Activated naive CD4-positive, alpha-beta T cell treated with anti-CD3 and anti-CD28 coated beads, Interleukin-2, amount 50 U/mL, for 16 hours (primary cell): ENCODE results near the gene PHACTR2.
"Not testable (repeated sequence)": the region's sequence is repeated elsewhere in the genome, so short reads cannot be mapped to it uniquely, and the experiment has no call there.

Experiments
- DNase-seq: peaks from one replicate; pipeline ENCODE4 v3.0.0-alpha.2; 2020

The PHACTR2 gene

DNA sequence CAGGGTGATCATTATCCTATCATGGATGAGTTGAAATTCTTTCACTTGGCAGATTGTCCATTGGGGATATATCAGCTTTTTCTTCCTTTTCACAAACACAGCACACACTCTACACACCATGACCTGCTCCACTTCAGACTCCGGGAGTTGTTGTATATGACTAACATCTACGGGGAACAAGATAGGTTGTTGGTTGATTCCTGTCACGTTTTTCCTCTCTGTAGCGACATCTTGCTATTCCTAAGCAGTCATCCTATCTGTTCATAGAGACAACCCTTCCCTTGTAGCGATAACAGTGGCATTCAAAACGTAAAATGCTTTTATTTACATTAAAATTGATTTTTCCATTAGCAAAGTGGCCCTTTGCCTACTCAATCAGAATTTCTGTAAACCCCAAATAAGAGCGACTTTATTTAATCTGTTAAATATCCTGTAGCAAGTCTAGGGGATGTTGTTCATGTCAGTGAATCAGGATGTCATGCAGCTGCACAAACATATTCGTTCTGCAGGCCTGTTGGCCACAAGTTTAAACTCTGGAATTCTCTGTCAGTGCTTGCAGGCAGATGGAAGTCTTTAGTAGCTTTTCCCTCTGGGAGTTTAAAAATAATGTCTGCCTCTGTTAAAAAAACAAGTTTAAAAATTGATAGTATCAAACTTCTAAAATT lies 23.1 kb downstream of the PHACTR2 start:
- DNase-seq, result no peak

DNA sequence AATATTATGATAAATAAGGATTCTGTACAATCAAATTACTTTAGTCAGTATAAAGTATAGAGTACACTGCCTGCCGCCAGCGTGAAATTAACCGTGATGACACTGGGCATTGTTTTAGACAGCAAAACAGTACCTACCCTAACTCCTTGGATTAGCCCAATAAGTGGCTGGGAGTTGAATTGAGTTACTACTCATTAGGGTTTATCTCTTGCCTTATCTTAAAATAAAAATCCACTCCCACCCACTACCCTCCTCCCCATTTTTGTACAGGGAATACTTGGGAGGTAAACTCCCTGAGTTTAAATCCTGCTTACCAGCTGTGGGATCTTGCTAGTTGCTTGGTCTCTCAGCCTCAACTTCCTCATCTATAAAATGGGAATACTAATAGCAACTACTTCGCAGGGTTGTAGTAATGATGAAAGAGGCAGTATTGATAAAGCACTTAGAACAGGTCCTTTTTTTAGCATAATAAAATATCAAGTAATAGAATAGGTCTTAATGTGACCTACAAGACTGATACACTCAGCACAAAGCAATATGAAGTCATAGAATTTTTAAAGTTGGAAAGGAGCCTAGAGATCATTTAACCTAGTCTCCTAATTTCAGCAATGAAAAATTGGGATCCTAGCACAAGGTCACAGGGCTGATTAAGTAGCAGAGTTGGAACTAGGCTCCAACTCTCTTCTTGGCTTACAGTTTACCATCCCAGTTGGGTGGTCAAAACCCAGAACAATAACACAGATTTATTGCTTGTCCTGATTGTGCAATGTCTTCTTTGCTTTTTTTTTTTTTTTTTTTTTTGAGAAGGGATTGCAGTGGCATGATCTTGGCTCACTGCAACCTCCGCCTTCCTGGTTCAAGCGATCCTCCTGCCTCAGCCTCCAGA lies 23.8 kb downstream of the PHACTR2 start:
- DNase-seq, result no peak

GRCh38 chr6:143705569-143705968 lies 27.8 kb downstream of the PHACTR2 start:
- no peak for DNase-seq

- DNase-seq, result no peak
These were observed 29.9 kb downstream of the PHACTR2 start for GRCh38 chr6:143707697-143708096.

DNA sequence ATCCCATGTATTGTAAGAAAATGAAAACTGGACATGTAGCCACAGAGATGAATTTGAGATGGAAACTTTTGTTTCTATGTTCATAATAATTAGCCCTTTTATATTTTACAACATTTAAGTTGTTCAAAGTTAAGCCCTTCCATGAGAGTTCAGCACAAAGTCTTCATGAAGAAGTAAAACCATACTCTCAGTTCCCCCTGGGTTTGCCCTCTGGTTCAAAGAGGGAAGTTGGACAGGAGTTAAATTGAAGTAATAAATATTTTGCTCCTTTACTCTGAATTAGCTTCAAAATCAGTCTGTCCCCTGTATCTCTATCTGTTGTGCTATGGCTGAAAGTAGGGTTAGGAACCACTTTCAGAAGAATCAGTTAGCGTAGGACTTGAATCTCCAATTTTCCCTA lies 31.1 kb downstream of the PHACTR2 start:
- no peak for DNase-seq

GRCh38 chr6:143711714-143712113 lies 33.9 kb downstream of the PHACTR2 start:
- no peak for DNase-seq

DNA sequence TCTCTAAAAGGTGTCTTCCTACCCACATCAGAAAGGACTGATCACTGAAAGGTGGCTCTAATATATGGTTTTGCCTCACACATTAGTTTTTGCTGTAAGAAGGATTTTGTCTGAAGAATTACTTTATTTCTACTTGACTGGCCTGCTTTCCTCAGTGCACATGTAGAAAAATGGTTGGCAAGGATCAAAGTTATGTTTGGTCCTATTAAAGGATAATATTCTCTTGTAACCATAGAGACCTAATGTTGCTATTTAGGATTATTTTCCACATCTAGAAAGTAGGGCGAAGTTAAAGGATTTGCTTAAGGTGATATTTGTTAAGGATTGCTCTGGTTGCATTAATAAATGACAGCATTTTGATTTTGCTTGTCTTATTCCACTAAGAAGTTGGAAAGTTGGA lies 40.7 kb downstream of the PHACTR2 start:
- no peak for DNase-seq

DNA sequence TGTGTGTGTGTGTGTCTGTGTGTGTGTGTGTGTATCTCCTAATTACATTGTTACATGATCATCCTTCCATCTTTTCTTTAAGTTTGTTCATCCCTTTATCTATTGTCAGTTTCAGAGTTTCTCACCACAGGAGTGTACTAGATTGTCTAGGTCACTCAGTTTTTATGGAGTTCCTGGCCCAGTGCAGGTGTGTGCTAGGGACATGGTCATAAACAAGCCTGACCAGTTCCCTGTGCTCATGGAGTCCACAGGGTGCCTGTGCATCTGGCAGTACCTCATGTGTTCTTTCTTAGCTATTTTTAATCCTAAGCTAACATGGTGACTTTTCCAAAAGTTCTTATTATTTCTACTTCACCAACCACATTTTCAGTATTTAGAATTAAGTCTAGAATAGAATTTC lies 43.9 kb downstream of the PHACTR2 start:
- no peak for DNase-seq

DNA sequence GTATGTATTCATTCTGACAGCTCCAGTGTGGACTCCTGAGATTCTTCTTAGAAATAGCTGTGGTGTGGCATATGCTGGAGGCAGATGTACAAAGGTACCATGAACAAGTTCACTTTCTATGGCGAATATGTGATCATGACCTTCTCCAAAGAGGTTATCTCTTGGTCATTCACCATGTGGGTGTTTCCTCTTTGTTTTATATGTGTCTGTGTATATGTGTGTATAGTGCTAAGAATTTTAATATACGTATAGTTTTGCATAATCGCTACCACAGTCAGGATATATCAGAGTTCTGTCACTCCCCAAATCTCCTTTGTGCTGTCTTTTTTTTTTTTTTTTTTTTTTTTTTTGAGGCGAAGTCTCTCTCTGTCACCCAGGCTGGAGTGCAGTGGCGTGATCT lies 47.1 kb downstream of the PHACTR2 start:
- DNase-seq, result no peak

- no peak for DNase-seq
These were observed 48.4 kb downstream of the PHACTR2 start for GRCh38 chr6:143726015-143726647.

DNA sequence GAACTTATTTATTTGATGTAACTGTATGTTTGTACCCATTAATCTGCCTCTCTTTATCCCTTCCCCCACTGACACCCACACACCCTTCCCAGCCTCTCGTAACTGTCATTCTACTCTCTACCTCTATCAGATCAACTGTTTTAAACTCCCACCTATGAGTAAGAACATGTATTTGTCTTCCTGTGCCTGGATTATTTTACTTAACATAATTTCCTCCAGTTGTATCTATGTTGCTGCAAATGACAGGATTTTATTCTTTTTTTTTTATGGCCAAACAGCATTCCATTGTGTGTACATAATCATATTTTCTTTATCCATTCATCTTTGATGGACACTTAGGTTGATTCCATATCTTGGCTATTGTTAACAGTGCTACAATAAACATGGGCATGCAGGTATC lies 49.3 kb downstream of the PHACTR2 start:
- DNase-seq, result no peak

DNA sequence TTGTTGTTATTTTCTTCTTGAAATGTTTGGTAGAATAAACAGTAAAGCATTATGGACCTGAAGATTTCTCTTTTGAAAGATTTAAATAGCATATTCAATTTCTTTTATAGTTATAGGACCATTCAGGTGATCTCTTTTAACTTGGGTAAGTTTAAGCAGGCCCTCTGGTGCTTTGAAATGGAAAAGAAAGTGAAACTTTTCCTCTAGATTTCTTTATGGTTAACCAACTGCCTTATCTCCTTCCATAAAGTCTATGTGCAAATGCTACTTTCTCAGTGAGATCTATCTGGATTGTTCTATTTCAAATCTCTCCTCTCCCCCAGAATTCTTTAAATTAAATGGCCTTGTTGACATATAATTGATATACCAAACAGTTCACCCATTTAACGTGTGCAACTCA lies 54.0 kb downstream of the PHACTR2 start:
- DNase-seq, result no peak

- no peak for DNase-seq
These were observed 54.8 kb downstream of the PHACTR2 start for GRCh38 chr6:143732536-143732935.

DNA sequence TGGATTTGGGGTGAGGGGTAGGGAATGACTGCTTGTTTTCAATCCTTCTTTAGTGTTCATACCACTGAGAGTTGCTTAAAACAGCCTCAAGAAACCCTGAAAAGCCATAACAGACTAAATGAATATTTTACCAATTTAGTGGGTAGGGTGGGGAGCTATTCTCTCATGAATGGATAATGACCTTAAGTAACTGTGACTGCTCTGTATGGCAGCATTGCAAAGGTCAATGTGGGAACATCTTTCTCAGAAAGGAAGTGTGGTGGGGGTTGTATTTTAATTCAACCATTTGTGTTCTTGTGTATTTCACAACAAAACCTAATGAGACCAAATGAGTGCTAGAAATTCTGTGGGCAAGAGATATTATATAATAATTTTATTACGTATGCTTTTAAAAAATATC lies 55.7 kb downstream of the PHACTR2 start:
- DNase-seq, result no peak

GRCh38 chr6:143734641-143735063 lies 56.9 kb downstream of the PHACTR2 start:
- DNase-seq, result no peak

DNA sequence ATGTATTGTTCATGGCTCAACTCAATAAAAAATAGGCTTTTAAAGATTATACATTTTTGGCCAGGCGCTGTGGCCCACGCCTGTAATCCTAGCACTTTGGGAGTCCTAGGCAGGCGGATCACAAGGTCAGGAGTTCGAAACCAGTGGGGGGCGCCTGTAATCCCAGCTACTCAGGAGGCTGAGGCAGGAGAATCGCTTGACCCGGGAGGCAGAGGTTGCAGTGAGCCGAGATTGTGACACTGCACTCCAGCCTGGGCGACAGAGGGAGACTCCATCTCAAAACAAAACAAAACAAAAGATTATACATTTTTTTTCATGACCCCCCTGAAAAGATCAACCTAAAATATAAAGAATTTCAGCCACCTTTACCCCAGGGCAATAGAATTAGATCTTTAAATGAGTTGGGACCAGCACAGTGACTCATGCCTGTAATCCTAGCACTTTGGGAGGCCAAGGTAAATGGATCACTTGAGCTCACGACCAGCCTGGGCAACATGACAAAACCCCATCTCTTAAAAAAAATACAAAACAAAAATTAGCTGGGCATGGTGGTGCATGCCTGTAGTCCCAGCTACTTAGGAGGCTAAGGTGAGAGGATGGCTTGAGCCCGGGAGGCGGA lies 60.4 kb downstream of the PHACTR2 start:
- DNase-seq, result not testable (repeated sequence)

DNA sequence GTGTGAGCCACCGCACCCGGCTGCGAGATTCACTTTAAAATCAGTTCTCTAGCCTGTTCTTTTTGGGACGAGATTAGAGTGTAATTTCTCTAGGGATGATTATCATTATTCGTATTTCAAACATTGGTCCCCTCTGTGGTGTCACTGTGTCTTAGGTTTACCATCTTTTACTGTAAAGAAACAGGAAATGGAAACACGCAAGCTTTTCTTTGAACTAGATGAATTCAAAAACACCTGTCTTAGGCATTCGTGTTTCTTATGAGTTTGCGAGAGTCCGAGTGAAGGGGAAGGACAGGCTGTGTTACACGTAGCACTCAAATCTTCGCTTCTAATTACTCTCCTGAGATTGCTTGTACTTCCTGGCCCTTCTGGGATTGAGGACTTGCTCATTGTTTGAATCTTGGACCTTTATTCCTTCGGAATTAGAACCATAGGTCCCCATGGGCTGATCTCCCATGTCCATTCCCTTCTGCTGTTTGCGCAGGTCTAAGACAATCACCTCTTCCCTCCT lies 61.6 kb downstream of the PHACTR2 start:
- DNase-seq, result no peak

DNA sequence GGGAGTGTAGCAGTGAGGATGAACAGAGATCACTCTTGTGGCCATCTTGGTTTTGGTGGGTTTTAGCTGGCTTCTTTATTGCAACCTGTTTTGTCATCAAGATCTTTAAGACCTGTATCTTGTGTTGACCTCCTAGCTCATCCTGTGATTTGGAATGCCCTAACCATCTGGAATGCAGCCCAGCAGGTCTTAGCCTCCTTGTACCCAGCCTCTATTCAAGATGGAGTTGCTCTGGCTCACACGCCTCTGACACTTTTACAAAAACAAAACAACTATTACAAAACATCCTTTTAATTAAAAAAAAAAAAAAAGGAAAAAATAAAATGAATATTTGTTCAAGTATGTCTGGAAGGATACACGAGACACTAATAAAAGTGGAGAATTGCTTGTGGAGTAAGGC lies 62.4 kb downstream of the PHACTR2 start:
- no peak for DNase-seq

DNA sequence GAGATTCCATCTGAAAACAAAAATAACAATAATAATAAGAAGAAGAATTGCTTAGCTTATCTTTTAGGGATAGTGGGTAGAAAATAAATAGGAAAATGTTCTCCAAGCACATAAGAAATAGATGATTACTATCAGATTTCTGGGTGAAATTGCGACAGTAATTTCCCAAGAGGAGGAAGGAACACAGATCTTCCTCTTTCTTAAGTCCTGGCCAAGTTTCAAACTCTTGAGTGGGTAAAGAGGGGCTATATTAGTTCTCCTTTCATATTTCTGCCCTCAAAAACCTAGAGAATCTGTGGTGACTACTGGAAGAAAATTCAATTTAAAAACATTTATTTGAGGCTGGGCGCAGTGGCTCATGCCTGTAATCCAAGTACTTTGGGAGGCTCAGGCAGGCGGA lies 63.7 kb downstream of the PHACTR2 start:
- DNase-seq, result no peak

DNA sequence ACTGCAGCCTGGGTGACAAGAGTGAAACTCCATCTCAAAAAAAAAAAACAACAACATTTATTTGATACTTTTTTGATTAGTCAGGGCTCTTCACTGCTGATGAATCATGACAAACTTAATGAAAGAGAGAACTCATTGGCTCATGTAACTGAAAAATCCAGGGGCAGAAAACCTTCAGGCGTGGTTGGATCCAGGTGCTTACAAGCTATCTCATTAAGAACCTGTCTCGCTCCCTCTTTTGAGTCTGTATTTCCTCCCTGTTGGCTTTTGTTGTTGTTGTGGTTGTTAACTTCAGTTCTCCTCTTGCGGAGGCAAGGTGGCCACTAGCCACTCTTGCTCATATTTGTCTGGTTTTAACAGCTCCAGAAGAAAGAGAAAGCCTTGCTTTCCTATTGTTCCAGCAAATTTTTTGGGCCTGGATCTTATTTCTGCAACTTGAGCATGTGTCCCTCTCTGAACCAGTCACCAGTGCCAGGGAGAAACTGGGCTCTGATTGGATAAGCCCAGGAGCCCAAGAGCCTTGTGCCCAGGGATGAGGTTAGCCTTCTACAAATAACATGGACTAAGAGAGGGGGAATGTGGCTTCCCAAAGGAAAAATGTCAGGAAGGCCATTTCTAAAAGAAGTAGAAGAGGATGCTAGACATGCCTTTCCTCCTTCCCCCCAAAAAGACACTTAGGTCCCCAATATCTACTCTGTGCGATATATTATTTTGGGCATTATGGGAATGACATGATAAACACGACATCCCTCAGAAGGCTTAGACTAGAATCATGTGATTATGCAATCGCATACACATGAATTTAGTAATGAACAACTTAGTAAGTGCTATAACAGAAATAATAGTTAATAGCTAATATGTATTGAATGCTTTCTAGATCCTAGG lies 64.5 kb downstream of the PHACTR2 start:
- no peak for DNase-seq

DNA sequence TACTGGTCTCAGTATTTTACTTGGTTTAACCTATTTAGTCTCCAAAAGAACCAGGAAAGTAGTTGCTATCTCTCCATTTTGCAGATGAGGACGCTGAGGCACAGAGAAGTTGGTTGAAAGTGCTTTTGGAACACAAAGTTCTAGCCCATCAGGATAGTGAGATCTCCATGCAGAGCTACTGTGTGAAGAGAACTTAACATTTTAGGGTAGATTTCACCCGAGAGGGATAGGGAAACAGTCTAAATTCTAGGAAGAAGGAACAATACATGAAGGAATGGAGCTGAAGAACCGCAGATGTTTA lies 65.1 kb downstream of the PHACTR2 start:
- no peak for DNase-seq
